Heart right ventricle (tissue), 16 donors: ENCODE results near the gene LIMS1. TPM values are rescaled to one million over a fixed set of nuclear protein-coding genes. Genes with fewer than 3 reads are reported as not detected.
"Not testable (repeated sequence)": the region's sequence is repeated elsewhere in the genome, so short reads cannot be mapped to it uniquely, and the experiment has no call there.

Source experiments
- ATAC-seq, 8 donors: fragments of 200-7000 bp; cut with Tn5 transposase; one replicate each; pipeline ENCODE4 v1.9.1; 2020; ENCODE audit warnings: mild to moderate bottlenecking in 8 of 8, moderate library complexity in 8 of 8, moderate number of reproducible peaks in 1 of 8
- DNase-seq, 2 donors: peaks; one replicate each; pipeline ENCODE4 v3.0.0-alpha.2; 2020
- H3K27ac ChIP-seq, 10 donors: fragments of 200-600 bp; sonication (generic) in 2 of 10; one replicate each; pipeline versions ENCODE4 v1.5.0 to v1.8.0; 2020 to 2022; ENCODE audit warnings: mild to moderate bottlenecking in 3 of 10
- H3K27me3 ChIP-seq, 7 donors: fragments of 200-600 bp; one replicate each; pipeline ENCODE4 v1.8.0; 2021 to 2022; ENCODE audit warnings: mild to moderate bottlenecking in 2 of 7
- H3K36me3 ChIP-seq, 9 donors: fragments of 200-600 bp; sonication (generic) in 1 of 9; one replicate each; pipeline versions ENCODE4 v1.5.0 to v1.8.0; 2020 to 2022; ENCODE audit warnings: mild to moderate bottlenecking in 2 of 9
- H3K4me1 ChIP-seq, 9 donors: fragments of 200-600 bp; sonication (generic) in 1 of 9; one replicate each; pipeline versions ENCODE4 v1.5.0 to v1.8.0; 2020 to 2022; ENCODE audit warnings: mild to moderate bottlenecking in 4 of 9
- H3K4me3 ChIP-seq, 10 donors: fragments of 200-600 bp; sonication (generic) in 2 of 10; one replicate each; pipeline versions ENCODE4 v1.5.0 to v1.8.0; 2020 to 2022; ENCODE audit warnings: mild to moderate bottlenecking in 7 of 10, moderate library complexity in 2 of 10
- H3K9me3 ChIP-seq, 11 donors: fragments of 200-600 bp in 10 of 11; sonication (generic) in 2 of 11; one replicate each; pipeline versions ENCODE4 v1.5.0 to v1.8.0; 2013 to 2022; ENCODE audit warnings: mild to moderate bottlenecking in 2 of 11, control low read depth in 1 of 11, moderate library complexity in 1 of 11
- WGBS, 2 donors: extraction: QIAGEN DNeasy Blood & Tissue Kit; methylation state at CpG; one replicate each; pipeline ENCODE4 v1.1.7; 2013; ENCODE audit warnings: inconsistent platforms in 1 of 2; 5-methylcytosine and 5-hydroxymethylcytosine counted together
- intact Hi-C, 10 donors: fragments of 100-400 bp; cut with DNase I; formaldehyde crosslinking; loops; one replicate each; pipeline versions ENCODE4 v1.11.1 to v1.14.2; 2022
- polyA plus RNA-seq, 2 donors: library from polyadenylated mRNA; stranded (reverse); fragments of 200-250 nt; gene quantifications; one replicate each; pipeline ENCODE4 v1.2.3, GENCODE V29; 2013
- total RNA-seq, 10 donors: library from RNA; stranded (reverse); fragmentation: NEBNext Ultra II Directional in 3 of 10; extraction: Animal tissue kit (Norgen Biotek cat#: 25700) in 3 of 10; gene quantifications; one replicate each; pipeline versions ENCODE4 v1.2.1 to v1.2.4, GENCODE V29; 2021 to 2023
- donor health status: Arrhythmogenic right ventricular cardiomyopathy.
- donor health status: ischemic (EF 13 %, LVEDD 7.1; RV severe dilation, severe dysfunction).
- donor health status: healthy with polysubstance abuse.
- donor health status: DM: no; HTN: yes; CAD: no.
- donor health status: DM: no; HTN: no; CAD: no.
- donor health status: ischemic (EF 25% LVEDD 6.9; RV normal size, moderate dysfunction).
- donor health status: ischemic (EF 25% LVEDD 5.7; RV mildly dilated, moderate dysfunction).
- donor health status: healthy.
- donor health status: DM: yes; HTN: yes; CAD: no.
- donor health status: Ischemic cardiomyopathy.
- donor health status: ischemic (EF 35%, LVEDD 5.7; RV mildly dilated, moderate dysfunction).
- donor health status: nonischemic (EF 11% LVEDD 7.7; RV severe dilation, severe dysfunction).
- donor health status: DM: yes; HTN: yes; CAD: no.
- donor health status: PGD.
- donor health status: ischemic (EF 29% LVEDD 5.4; RV normal size, mild dysfunction).
- donor health status: nonischemic (EF 23%, LVEDD 6.1; RV moderate dilation, normal function).

Gene LIMS1
- total and polyA plus RNA-seq, 12 donors = 18.8 to 122 (median 76.2) TPM

DNA sequence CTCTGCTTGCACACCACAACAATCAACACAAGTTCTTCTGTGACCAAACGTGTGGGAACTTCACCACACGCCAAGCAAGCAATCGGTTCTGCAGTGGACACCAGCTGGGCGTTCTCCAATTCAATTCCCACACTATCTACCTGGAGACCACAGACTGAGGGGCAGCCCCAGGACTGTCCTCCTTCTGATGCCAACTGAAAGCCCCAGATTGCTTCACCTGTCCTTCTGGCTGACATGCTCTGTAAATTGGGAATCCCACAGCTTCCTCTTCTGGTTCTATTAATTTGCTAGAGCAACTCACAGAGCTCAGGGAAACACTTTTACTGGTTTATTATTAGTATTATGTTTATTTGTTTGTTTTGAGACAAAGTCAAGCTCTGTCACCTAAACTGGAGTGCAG lies 131.7 kb downstream of the LIMS1 start:
- H3K4me3 ChIP-seq, H3K9me3 ChIP-seq, intact Hi-C loops, H3K27ac ChIP-seq, H3K27me3 ChIP-seq, DNase-seq, ATAC-seq: not testable (repeated sequence)
- WGBS, 2 donors = 100% methylated on average over 2 of the region's 4 CpGs
- Histone ChIP-seq H3K4me1 (peaks cover 7 to 48% (median 20%) of the 10 kb centered on the region in 9 donors), H3K36me3 (peaks cover 0 to 20% (median 0%) of the 10 kb centered on the region in 9 donors)

DNA sequence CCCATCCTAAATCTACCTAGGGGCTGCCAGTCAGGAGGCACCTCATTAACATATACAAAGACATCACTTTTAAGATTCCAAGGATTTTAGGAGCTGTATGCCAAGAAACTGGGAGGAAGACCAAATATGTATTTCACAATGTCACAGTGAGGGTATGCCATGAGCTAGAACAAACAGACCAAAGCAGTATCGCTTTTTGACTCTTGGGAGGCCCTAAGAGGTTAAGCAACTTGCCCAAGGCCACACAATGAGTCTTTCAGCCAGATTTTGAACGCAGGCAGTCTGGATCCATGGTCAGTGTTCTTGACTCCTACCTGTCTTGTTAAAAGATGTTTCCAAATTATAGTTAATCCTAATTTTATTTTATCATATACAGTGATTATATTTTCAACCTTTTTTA lies 132.9 kb downstream of the LIMS1 start:
- H3K9me3 ChIP-seq, H3K27ac ChIP-seq, H3K4me3 ChIP-seq, DNase-seq, intact Hi-C loops, H3K27me3 ChIP-seq: not testable (repeated sequence)
- H3K36me3 ChIP-seq = peaks cover 0 to 23% (median 0%) of the 10 kb centered on the region in 9 donors
- H3K4me1 ChIP-seq = peaks cover 0 to 43% (median 11%) of the 10 kb centered on the region in 9 donors
- peak in 1 of 8 donors; percentile 75 for ATAC-seq
- 79 to 85% methylated on average over 2 of the region's 2 CpGs for WGBS, 2 donors

DNA sequence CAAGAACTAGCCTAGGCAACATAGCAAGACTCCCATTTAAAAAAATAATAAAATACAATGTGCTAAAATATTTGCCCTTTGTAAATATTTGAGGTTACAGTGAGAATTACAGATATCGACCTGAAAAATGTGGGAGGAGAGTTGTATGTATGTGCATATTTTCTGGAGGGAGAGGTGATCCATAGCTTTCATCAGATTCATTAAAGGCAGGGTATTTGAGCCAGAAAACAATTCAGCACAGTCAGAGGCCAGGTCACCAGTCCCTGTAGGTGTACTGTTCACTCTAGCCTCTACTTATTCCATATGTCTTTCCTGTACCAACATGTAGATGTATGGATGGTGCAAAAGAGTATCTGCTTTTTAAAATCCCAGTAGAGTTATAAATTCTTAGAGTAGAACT lies 136.0 kb downstream of the LIMS1 start:
- H3K9me3 ChIP-seq = not testable (repeated sequence)
- 80 to 82% methylated on average over 1 of the region's 1 CpG for WGBS, 2 donors

DNA sequence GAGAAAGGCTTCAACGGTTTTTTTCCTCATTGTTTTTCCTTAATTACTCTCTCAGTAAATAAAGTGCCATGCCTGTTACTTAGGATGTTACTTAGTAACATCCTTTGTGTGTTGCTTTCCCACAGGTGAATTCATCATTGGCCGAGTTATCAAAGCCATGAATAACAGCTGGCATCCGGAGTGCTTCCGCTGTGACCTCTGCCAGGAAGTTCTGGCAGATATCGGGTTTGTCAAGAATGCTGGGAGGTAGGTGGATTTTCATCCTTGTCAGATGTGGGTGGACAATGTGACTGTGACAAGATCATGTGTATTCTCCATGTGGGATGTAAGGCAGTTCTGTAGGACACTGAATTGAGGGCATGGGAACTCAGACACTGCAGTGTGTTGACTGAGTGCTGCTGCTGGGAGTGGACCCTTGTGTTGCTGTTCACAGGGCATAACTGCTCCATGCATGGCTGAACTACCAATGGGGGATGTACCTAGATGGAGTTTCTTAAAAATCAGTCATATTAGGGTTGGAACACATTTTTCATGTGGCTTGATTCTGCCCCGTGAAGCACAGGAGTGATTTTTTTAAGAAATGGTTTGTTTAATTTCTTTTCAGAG lies 138.0 kb downstream of the LIMS1 start:
- H3K4me3 ChIP-seq, DNase-seq, H3K27ac ChIP-seq, intact Hi-C loops, H3K9me3 ChIP-seq, H3K27me3 ChIP-seq: not testable (repeated sequence)
- Histone ChIP-seq H3K4me1 (peaks cover 0 to 17% (median 0%) of the 10 kb centered on the region in 9 donors), H3K36me3 (peaks cover 0 to 50% (median 13%) of the 10 kb centered on the region in 9 donors)
- peak in 2 of 8 donors; percentile 35 to 59 for ATAC-seq
- 46 to 50% methylated on average over 1 of the region's 6 CpGs for WGBS, 2 donors

More for the DNA sequence above, 136.0 kb downstream of the LIMS1 start:
- ATAC-seq, H3K4me3 ChIP-seq, H3K27ac ChIP-seq, H3K27me3 ChIP-seq, intact Hi-C loops, DNase-seq: not testable (repeated sequence)
- peaks cover 0 to 34% (median 13%) of the 10 kb centered on the region in 9 donors for H3K36me3 ChIP-seq
- peaks cover 0 to 20% (median 0%) of the 10 kb centered on the region in 9 donors for H3K4me1 ChIP-seq

DNA sequence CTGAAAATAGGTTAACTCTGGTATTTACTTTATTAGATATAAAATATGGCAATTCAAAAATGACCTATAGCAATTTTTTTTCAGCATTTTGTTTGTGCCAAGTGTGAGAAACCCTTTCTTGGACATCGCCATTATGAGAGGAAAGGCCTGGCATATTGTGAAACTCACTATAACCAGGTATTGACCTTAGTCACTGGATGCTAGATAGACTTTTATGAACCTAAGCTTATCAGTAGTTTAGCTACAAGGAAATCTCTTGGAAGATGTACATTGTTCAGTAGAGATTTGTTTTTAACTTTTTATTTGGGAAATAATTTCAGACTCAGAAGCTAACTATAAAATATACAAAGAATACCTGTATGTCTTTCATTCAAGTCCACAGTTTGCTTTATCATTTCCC lies 142.3 kb downstream of the LIMS1 start:
- Histone ChIP-seq H3K4me1 (peaks cover 0 to 18% (median 0%) of the 10 kb centered on the region in 9 donors), H3K36me3 (peaks cover 0 to 77% (median 16%) of the 10 kb centered on the region in 9 donors)
- H3K9me3 ChIP-seq, DNase-seq, ATAC-seq, H3K27ac ChIP-seq, H3K27me3 ChIP-seq, intact Hi-C loops, H3K4me3 ChIP-seq: not testable (repeated sequence)
- WGBS, 2 donors = 92% methylated on average over 1 of the region's 1 CpG; no CpG with 5 or more reads in 1 of the 2 donors

DNA sequence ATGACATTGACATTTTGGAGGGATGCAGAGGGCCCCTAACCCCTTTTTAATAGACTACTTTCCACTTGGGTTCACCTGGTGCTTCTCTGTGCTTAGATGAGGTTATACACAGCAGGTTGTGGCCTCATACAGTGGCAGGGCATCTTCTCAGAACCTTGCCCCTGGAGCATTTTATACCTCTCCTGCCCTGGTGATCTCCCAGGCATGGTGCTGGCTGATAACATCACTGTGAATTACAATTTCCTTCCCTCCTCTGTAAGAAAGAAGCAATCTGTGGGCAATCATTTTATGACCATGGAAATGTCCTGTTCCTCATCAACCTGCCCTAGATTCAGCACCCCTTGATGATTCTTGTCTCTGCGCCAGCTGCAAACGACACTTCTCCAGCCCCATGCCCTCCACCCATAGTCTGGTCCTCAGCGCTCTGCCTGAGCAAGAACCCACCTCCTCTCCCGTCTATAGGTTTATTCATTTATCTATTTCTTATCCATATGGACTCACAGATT lies 143.0 kb downstream of the LIMS1 start:
- H3K4me3 ChIP-seq, H3K27me3 ChIP-seq, H3K9me3 ChIP-seq, ATAC-seq, DNase-seq, intact Hi-C loops: not testable (repeated sequence)
- peak overlapping the region in 1 of 10 donors; percentile 58 for H3K27ac ChIP-seq
- H3K4me1 ChIP-seq = peaks cover 0 to 14% (median 0%) of the 10 kb centered on the region in 9 donors
- 75 to 79% methylated on average over 4 of the region's 4 CpGs for WGBS, 2 donors
- H3K36me3 ChIP-seq = peaks cover 0 to 84% (median 24%) of the 10 kb centered on the region in 9 donors

DNA sequence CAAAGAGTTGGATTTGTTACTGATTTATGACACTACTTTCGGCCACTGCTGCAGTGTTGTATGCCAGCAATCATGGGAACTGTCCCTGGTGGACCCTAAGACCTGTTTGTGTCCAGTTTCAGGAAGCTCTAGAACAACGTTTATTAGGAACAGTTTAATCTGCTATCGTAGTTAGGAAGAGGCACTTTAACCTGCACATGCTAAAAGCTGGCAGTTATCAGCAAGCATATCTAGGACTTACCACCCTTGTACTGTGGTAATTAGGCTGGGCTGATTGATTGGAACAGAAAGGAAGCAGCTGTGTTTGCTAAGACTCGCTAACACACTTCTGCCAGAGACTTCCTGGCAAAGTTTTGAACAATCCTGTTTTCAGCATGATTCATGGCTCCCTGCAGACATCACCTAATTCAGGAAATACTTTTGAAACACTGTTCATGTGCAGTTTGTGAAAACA lies 144.0 kb downstream of the LIMS1 start:
- DNase-seq, H3K4me3 ChIP-seq, intact Hi-C loops, H3K27me3 ChIP-seq, H3K9me3 ChIP-seq: not testable (repeated sequence)
- WGBS, 2 donors = 37 to 41% methylated on average over 4 of the region's 4 CpGs
- peak overlapping the region in 4 of 10 donors; percentile 4 to 58 (median 30) for H3K27ac ChIP-seq
- peaks cover 0 to 89% (median 22%) of the 10 kb centered on the region in 9 donors for H3K36me3 ChIP-seq
- peaks cover 0 to 14% (median 0%) of the 10 kb centered on the region in 9 donors for H3K4me1 ChIP-seq
- ATAC-seq = peak in 7 of 8 donors; percentile 72 to 89 (median 77)

DNA sequence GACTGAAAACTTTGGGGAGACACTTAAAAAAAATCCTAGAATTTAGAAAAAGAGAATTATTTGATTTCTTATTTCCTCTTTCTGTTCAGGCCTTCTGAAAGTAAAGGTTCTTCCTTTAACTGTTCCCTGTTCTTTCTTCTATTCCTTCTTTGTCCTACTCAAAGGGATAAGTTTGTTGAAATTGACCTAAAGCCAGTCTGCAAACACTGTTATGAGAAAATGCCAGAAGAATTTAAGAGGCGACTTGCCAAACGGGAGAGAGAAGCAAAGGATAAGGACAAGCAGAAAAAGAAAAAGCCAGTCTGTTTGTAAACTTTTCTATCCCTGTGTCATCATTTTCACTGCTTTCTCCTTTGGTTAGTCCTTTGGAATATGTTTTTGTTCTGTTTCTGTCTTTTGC lies 146.5 kb downstream of the LIMS1 start:
- H3K4me3 ChIP-seq, H3K9me3 ChIP-seq, H3K27ac ChIP-seq, intact Hi-C loops, DNase-seq, H3K27me3 ChIP-seq: not testable (repeated sequence)
- Histone ChIP-seq H3K4me1 (peaks cover 0 to 14% (median 0%) of the 10 kb centered on the region in 9 donors), H3K36me3 (peaks cover 0 to 94% (median 32%) of the 10 kb centered on the region in 9 donors)
- WGBS, 2 donors = no CpG with 5 or more reads among the region's 2 CpGs
- peak in 1 of 8 donors; percentile 23 for ATAC-seq

DNA sequence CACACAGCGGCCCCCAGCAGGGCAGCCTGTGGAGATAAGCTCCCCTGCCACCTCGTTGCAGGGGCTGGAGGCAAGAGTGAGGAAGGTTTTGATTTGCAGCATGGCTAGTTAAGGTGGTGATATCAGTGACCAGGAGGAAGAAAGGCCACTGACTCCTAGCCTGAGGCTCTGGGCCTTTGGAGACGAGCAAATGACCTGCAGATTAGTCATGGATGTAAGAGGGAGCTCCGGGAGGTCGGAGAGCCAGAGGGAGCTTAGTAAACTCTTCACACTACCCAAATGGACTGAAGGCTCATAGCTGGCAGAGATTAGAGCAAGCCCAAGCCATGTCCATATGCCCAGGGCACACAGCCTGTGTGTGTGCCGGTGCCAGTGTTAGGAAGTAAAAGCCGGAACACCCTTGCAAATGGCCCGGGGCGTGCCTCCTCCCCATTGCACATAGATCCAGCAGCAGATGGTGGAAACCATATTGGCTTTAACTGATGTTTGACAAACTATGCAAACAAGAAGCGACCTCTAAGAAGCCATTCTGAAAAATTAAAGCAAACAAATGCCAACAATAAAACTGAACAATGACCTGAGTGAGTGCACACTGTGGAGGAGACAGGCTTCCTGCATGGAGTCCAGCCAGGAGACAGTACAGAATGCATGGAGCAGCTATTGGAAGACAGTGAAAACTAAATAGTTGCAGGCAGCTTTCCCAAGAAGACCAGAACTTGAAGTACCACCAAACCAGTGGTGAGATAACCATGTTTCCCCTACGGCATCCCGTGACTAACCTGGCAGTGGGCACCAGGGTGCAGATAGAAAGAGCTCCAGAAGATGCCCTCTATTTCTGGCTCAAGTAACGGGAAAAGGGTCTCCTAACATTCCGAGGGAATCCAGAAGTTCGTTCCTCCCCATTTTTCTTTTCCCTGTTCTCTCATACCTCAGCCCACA lies 154.8 kb downstream of the LIMS1 start:
- H3K27me3 ChIP-seq, H3K27ac ChIP-seq, H3K9me3 ChIP-seq, H3K4me3 ChIP-seq, H3K4me1 ChIP-seq, DNase-seq, intact Hi-C loops: not testable (repeated sequence)
- ATAC-seq = peak in 5 of 8 donors; percentile 29 to 69 (median 49)
- 70 to 78% methylated on average over 5 to 9 of the region's 15 CpGs for WGBS, 2 donors
- peaks cover 0 to 30% (median 17%) of the 10 kb centered on the region in 9 donors for H3K36me3 ChIP-seq
